ENCODE results near the gene AIF1L. TPM values are rescaled to one million over a fixed set of nuclear protein-coding genes. Genes with fewer than 3 reads are reported as not detected.

AIF1L gene
- total RNA-seq, 4 donors from 2014 or later, result 19.9 to 121 (median 38.4) TPM

DNA sequence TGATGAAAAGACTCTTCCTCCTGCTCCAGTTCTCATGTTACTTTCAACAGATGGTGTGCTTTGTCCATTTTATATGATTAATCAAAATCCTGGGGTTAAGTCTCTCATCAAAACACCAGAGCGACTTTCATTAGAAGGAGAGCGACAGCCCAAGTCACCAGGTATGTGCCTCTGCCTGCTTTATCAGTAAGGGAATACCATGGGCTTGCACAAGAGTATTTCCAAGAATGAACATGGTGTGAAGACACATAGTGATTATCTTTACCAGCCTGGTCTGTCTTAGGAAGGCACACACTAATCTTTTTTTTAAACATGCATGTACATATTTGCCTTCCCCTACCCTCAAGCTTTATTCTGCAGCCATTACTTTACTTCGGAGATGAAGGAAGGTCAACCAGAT lies 44.2 kb downstream of the AIF1L start:
- DNase-seq (ENCODE audit: low spot score), result no peak
- ATAC-seq (ENCODE audit: low FRiP score), result no peak
- TF ChIP-seq, protein P1, sequence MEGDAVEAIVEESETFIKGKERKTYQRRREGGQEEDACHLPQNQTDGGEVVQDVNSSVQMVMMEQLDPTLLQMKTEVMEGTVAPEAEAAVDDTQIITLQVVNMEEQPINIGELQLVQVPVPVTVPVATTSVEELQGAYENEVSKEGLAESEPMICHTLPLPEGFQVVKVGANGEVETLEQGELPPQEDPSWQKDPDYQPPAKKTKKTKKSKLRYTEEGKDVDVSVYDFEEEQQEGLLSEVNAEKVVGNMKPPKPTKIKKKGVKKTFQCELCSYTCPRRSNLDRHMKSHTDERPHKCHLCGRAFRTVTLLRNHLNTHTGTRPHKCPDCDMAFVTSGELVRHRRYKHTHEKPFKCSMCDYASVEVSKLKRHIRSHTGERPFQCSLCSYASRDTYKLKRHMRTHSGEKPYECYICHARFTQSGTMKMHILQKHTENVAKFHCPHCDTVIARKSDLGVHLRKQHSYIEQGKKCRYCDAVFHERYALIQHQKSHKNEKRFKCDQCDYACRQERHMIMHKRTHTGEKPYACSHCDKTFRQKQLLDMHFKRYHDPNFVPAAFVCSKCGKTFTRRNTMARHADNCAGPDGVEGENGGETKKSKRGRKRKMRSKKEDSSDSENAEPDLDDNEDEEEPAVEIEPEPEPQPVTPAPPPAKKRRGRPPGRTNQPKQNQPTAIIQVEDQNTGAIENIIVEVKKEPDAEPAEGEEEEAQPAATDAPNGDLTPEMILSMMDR (IDR thresholded peaks at IDR 0.05), result no peak

GRCh38 chr9:131142160-131142559 lies 45.8 kb downstream of the AIF1L start:
- no peak for ATAC-seq (ENCODE audit: low FRiP score)
- no peak for DNase-seq (ENCODE audit: low spot score)
- TF ChIP-seq, protein P1 (IDR thresholded peaks at IDR 0.05), result no peak

DNA sequence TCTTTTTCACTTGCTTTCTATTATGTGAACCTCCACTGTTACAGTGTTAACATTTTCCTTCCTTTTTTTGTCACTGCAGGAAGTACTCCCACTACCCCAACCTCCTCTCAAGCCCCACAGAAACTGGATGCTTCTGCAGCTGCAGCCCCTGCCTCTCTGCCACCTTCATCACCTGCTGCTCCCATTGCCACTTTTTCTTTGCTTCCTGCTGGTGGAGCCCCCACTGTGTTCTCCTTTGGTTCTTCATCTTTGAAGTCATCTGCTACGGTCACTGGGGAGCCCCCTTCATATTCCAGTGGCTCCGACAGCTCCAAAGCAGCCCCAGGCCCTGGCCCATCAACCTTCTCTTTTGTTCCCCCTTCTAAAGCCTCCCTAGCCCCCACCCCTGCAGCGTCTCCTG lies 47.9 kb downstream of the AIF1L start:
- ATAC-seq (ENCODE audit: low FRiP score) (no peak), DNase-seq (ENCODE audit: low spot score) (no peak)
- TF ChIP-seq, protein P1 (IDR thresholded peaks at IDR 0.05), result no peak

DNA sequence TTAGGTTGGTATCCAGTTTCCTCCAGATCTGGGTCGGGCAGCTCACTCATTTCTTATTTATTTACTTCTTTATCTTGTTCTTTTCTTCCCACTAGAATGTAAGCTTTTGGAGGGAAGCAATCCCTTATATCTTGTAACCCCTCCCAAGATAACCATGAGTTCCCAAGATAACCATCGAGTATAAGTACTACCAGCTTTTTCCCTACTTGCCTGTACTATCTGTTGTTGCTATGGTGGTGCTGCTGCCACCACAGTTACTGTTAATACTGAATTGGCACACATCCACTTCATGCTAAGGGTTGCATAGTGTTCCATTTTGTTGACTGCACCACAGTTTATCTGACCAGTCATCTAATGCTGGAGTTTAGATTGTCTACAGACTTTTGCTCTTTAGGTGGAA lies 48.9 kb downstream of the AIF1L start:
- DNase-seq (ENCODE audit: low spot score) (no peak), ATAC-seq (ENCODE audit: low FRiP score) (no peak)
- TF ChIP-seq, protein P1 (IDR thresholded peaks at IDR 0.05), result no peak

GRCh38 chr9:131146186-131146585 lies 49.9 kb downstream of the AIF1L start:
- TF ChIP-seq, protein P1 (IDR thresholded peaks at IDR 0.05), result no peak
- no peak for ATAC-seq (ENCODE audit: low FRiP score)
- DNase-seq (ENCODE audit: low spot score), result no peak

DNA sequence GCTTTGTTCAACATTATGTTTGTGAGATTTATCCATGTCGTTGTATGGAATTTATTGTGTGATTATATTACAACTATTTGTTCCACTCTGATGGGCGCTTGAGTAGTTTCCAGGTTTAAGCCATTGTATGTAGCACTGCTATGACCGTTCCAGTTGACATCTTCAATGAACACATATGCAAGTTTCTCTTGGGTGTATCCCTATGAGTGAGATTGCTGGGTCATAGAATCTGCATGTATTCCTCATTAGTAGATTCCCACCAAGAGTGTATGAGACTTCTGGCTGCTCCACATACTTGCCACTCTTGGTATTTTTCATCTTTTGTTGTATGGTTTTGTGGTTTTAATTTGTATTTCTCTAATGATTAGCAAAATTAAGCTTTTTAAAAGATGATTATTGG lies 51.9 kb downstream of the AIF1L start:
- DNase-seq (ENCODE audit: low spot score) (no peak), ATAC-seq (ENCODE audit: low FRiP score) (no peak)
- TF ChIP-seq, protein P1 (IDR thresholded peaks at IDR 0.05), result no peak

DNA sequence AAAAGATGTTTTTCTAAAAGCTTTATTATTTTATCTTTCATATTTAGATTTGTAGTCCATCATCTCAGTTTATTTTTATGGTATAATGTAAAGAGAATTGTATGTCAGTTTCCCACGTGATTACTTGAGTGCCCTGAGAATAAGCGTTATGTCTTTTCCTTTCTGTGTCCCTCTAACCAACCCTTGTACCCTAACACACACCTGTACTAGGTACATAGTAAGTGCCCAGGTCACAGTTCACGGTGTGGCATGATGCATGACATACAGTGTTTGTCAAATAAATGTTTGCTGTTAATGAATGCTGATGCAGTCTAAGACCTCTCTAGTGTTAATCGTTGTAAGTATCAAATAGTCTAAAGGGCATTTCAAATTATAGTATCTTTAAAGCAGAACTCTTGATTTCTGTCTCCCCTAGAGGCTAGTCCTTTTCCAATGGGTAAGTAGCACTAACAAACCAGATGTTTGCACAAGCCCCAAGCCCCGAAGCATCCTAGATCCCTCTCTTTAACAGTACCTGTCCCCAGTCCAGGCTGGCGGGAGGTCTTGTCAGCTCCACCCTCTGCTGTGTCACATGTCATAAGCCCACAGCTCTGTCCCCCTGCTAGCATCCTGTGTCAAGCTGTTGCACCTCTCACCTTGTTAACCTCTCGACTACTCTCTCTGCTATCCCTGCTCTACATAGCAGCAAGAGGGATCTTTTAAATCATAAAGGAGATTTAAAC lies 52.8 kb downstream of the AIF1L start:
- ATAC-seq (ENCODE audit: low FRiP score), result no peak
- no peak for DNase-seq (ENCODE audit: low spot score)
- TF ChIP-seq, protein P1 (IDR thresholded peaks at IDR 0.05), result no peak
